B cell (primary cell): Measurements from ENCODE around the gene HBG2.

Experiments used
- EZH2 ChIP-seq: IDR thresholded peaks from 2 replicates; pipeline ENCODE4 v1.6.1; 2012; ENCODE audit warnings: borderline replicate concordance, low read depth, mild to moderate bottlenecking, moderate library complexity, low read length; ENCODE audit not compliant: insufficient read depth, poor library complexity, severe bottlenecking
- TF ChIP-seq, protein P1 (sequence below): fragments of 200-600 bp; IDR thresholded peaks from one replicate; pipeline ENCODE4 v1.8.0; 2022; ENCODE audit warnings: antibody characterized with exemption, mild to moderate bottlenecking

- TF ChIP-seq, protein P1, sequence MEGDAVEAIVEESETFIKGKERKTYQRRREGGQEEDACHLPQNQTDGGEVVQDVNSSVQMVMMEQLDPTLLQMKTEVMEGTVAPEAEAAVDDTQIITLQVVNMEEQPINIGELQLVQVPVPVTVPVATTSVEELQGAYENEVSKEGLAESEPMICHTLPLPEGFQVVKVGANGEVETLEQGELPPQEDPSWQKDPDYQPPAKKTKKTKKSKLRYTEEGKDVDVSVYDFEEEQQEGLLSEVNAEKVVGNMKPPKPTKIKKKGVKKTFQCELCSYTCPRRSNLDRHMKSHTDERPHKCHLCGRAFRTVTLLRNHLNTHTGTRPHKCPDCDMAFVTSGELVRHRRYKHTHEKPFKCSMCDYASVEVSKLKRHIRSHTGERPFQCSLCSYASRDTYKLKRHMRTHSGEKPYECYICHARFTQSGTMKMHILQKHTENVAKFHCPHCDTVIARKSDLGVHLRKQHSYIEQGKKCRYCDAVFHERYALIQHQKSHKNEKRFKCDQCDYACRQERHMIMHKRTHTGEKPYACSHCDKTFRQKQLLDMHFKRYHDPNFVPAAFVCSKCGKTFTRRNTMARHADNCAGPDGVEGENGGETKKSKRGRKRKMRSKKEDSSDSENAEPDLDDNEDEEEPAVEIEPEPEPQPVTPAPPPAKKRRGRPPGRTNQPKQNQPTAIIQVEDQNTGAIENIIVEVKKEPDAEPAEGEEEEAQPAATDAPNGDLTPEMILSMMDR: no peak
- no peak for TF ChIP-seq EZH2
Measured at GRCh38 chr11:5293028-5293427, 38.4 kb upstream of the HBG2 start.
